A549 (cell line): ENCODE data around the gene CHCHD6.

ENCODE experiments used
- TF ChIP-seq, protein P1 (sequence below): IDR thresholded peaks from 2 replicates; pipeline ENCODE4 v1.6.1; 2012
- TF ChIP-seq, protein P2 (sequence below): fragments of >200 bp; sonication (Bioruptor Twin); formaldehyde crosslinking; IDR thresholded peaks from 3 replicates; pipeline ENCODE4 v1.5.1; 2016

DNA sequence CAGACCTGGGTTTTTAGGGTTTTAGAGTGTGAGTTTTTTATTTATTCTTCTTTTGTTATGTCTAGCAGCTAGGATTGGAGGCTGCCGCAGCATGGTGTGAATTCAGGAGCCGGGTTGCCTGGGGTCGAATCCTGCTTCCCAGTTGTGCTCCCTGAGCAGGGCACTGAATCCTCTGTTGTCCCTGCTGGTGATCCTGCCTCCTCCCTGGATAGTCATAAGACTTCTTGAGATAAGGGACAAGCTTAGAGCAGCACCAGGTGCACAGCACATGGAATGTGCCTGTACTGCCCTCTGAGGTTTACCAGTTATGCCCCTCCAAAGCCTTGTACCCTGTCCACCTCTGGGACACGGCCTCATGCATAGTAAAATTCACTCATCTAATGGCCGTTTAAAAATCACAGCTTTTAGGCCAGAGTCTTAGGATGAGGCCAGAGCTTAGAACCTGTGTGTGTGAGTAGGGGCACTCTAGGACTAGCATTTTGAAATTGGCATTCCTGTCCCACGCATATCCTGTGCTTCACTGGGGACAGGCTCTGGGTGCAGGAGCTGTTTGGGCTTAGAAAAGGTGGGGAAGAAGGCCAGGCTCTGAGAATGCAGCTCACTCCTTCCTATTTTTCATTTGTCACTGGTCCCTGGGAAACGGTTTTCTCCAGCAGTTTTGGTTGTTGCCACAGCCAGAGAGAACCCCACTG lies 47.7 kb downstream of the CHCHD6 start:
- TF ChIP-seq, protein P1, sequence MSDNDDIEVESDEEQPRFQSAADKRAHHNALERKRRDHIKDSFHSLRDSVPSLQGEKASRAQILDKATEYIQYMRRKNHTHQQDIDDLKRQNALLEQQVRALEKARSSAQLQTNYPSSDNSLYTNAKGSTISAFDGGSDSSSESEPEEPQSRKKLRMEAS, result no peak
- TF ChIP-seq, protein P2, sequence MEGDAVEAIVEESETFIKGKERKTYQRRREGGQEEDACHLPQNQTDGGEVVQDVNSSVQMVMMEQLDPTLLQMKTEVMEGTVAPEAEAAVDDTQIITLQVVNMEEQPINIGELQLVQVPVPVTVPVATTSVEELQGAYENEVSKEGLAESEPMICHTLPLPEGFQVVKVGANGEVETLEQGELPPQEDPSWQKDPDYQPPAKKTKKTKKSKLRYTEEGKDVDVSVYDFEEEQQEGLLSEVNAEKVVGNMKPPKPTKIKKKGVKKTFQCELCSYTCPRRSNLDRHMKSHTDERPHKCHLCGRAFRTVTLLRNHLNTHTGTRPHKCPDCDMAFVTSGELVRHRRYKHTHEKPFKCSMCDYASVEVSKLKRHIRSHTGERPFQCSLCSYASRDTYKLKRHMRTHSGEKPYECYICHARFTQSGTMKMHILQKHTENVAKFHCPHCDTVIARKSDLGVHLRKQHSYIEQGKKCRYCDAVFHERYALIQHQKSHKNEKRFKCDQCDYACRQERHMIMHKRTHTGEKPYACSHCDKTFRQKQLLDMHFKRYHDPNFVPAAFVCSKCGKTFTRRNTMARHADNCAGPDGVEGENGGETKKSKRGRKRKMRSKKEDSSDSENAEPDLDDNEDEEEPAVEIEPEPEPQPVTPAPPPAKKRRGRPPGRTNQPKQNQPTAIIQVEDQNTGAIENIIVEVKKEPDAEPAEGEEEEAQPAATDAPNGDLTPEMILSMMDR, result no peak
